Thoracic aorta (tissue), 2 donors: Measurements from ENCODE around the gene P4HB. TPM values are rescaled to one million over a fixed set of nuclear protein-coding genes. Genes with fewer than 3 reads are reported as not detected.

Experiments used
- ATAC-seq: fragments of 150-250 bp; one replicate; pipeline ENCODE4 v1.8.0; 2017; ENCODE audit warnings: low read depth; ENCODE audit not compliant: insufficient number of reproducible peaks, low FRiP score
- DNase-seq: peaks from one replicate; pipeline ENCODE4 v3.0.0-alpha.2; 2020; ENCODE audit warnings: low spot score
- H3K27ac ChIP-seq, 2 donors: fragments of 200-600 bp; sonication (generic); 1 replicate in 1 of 2; 2 replicates in 1 of 2; pipeline ENCODE4 v1.5.1; 2016; ENCODE audit warnings: mild to moderate bottlenecking in 2 of 2, moderate library complexity in 2 of 2
- H3K27me3 ChIP-seq: fragments of 200-600 bp; sonication (generic); replicated peaks from 2 replicates; pipeline ENCODE4 v1.6.0; 2016; ENCODE audit warnings: mild to moderate bottlenecking; ENCODE audit not compliant: insufficient read depth
- H3K36me3 ChIP-seq: fragments of 200-600 bp; sonication (generic); one replicate; pipeline ENCODE4 v1.5.1; 2016
- H3K4me1 ChIP-seq, 2 donors: fragments of 200-600 bp; sonication (generic); 1 replicate in 1 of 2; 2 replicates in 1 of 2; pipeline versions ENCODE4 v1.5.1 to v1.6.0; 2016; ENCODE audit warnings: low read depth in 2 of 2, mild to moderate bottlenecking in 1 of 2; ENCODE audit not compliant: control insufficient read depth in 1 of 2
- H3K4me3 ChIP-seq: fragments of 200-600 bp; sonication (generic); 2 replicates; pipeline ENCODE4 v1.5.1; 2016; ENCODE audit warnings: mild to moderate bottlenecking
- H3K9me3 ChIP-seq: fragments of 200-600 bp; sonication (generic); 2 replicates; pipeline ENCODE4 v1.5.1; 2016
- CTCF ChIP-seq: fragments of 200-600 bp; sonication (generic); IDR thresholded peaks from one replicate; pipeline ENCODE4 v1.5.1; 2019; ENCODE audit warnings: antibody characterized with exemption
- total RNA-seq, 2 donors: library from RNA; depleted of rRNA; stranded (reverse); fragments of >200 nt; gene quantifications; one replicate each; pipeline versions ENCODE4 v1.1.0 to v1.2.3, GENCODE V29; 2016

Gene P4HB
- total RNA-seq, 2 donors from 2014 or later: 515 to 655 TPM

GRCh38 chr17:81802048-81802758 lies 58.1 kb downstream of the P4HB start:
- no peak overlapping the region for H3K27ac ChIP-seq
- TF ChIP-seq CTCF: no peak
- no peaks in the 10 kb centered on the region for H3K36me3 ChIP-seq
- no peaks in the 10 kb centered on the region for H3K9me3 ChIP-seq
- ATAC-seq (no peak), DNase-seq (no peak)
- peaks cover 0 to 18% of the 10 kb centered on the region in 2 donors for H3K4me1 ChIP-seq
- H3K4me3 ChIP-seq: no peak overlapping the region
- peaks cover 17% of the 10 kb centered on the region for H3K27me3 ChIP-seq

- Histone ChIP-seq H3K4me3 (no peak overlapping the region), H3K9me3 (no peaks in the 10 kb centered on the region), H3K27me3 (peaks cover 17% of the 10 kb centered on the region), H3K27ac (no peak overlapping the region), H3K4me1 (peaks cover 0 to 18% of the 10 kb centered on the region in 2 donors), H3K36me3 (no peaks in the 10 kb centered on the region)
- ATAC-seq: no peak
- DNase-seq: no peak
- no peak for TF ChIP-seq CTCF
Observed at GRCh38 chr17:81801327-81801726, 59.0 kb downstream of the P4HB start.

- ATAC-seq (no peak), DNase-seq (no peak)
- Histone ChIP-seq H3K4me3 (no peak overlapping the region), H3K9me3 (no peaks in the 10 kb centered on the region), H3K27ac (no peak overlapping the region), H3K27me3 (no peaks in the 10 kb centered on the region), H3K4me1 (no peaks in the 10 kb centered on the region), H3K36me3 (no peaks in the 10 kb centered on the region)
- TF ChIP-seq CTCF: no peak
Observed at GRCh38 chr17:81794509-81794908, 65.8 kb downstream of the P4HB start.

GRCh38 chr17:81794074-81794476 lies 66.3 kb downstream of the P4HB start:
- TF ChIP-seq CTCF: no peak
- ATAC-seq: no peak
- Histone ChIP-seq H3K27ac (no peak overlapping the region), H3K4me1 (no peaks in the 10 kb centered on the region), H3K9me3 (no peaks in the 10 kb centered on the region), H3K36me3 (no peaks in the 10 kb centered on the region), H3K27me3 (no peaks in the 10 kb centered on the region), H3K4me3 (no peak overlapping the region)
- DNase-seq: no peak

Other genes starting within 250 kb of the P4HB start
- gene NPLOC4, start 223.4 kb downstream of the P4HB start, total RNA-seq: 100 to 1,000 TPM in 1 of 2 donors, 10 to 100 TPM in 1; 77.3 to 105 TPM
- under 1 TPM in 1 of 2 donors, not detected in 1; 0.27 TPM for gene TSPAN10, start 223.3 kb downstream of the P4HB start, total RNA-seq
- not detected for gene PDE6G, start 204.0 kb downstream of the P4HB start, total RNA-seq
- gene OXLD1, start 193.9 kb downstream of the P4HB start, total RNA-seq: 10 to 100 TPM; 13.7 to 33.6 TPM
- 10 to 100 TPM in 1 of 2 donors, 1 to 10 TPM in 1; 7.3 to 10.8 TPM for gene CCDC137, start 193.8 kb downstream of the P4HB start, total RNA-seq
- 10 to 100 TPM; 34.4 to 40.7 TPM for gene ARL16, start 176.7 kb downstream of the P4HB start, total RNA-seq
- gene HGS, start 176.5 kb downstream of the P4HB start, total RNA-seq: 100 to 1,000 TPM in 1 of 2 donors, 10 to 100 TPM in 1; 93.8 to 108 TPM
- gene MRPL12, start 157.2 kb downstream of the P4HB start, total RNA-seq: 10 to 100 TPM; 19.8 to 33.4 TPM
- gene SLC25A10, start 148.3 kb downstream of the P4HB start, total RNA-seq: 1 to 10 TPM; 2.2 to 4.7 TPM
- gene GCGR, start 56.4 kb downstream of the P4HB start, total RNA-seq: not detected
- gene MCRIP1, start 27.2 kb downstream of the P4HB start, total RNA-seq: 100 to 1,000 TPM in 1 of 2 donors, 10 to 100 TPM in 1; 57.5 to 116 TPM
- not detected for gene PPP1R27, start 25.5 kb downstream of the P4HB start, total RNA-seq
- 100 to 1,000 TPM; 206 to 324 TPM for gene ARHGDIA, start 10.8 kb upstream of the P4HB start, total RNA-seq
- 10 to 100 TPM; 43.8 to 51.4 TPM for gene ALYREF, start 31.1 kb upstream of the P4HB start, total RNA-seq
- gene ANAPC11, start 31.2 kb upstream of the P4HB start, total RNA-seq: 100 to 1,000 TPM in 1 of 2 donors, 10 to 100 TPM in 1; 94.1 to 120 TPM
- 1 to 10 TPM in 1 of 2 donors, under 1 TPM in 1; 0.35 to 2.6 TPM for gene NPB, start 41.7 kb upstream of the P4HB start, total RNA-seq
- 10 to 100 TPM; 13.6 to 81.9 TPM for gene PCYT2, start 50.9 kb upstream of the P4HB start, total RNA-seq
- 10 to 100 TPM; 15.8 to 41.3 TPM for gene SIRT7, start 57.6 kb upstream of the P4HB start, total RNA-seq
- 10 to 100 TPM; 29.8 to 32.1 TPM for gene MAFG, start 67.2 kb upstream of the P4HB start, total RNA-seq
- gene PYCR1, start 76.8 kb upstream of the P4HB start, total RNA-seq: 10 to 100 TPM; 14.4 to 15.0 TPM
- gene MYADML2, start 86.7 kb upstream of the P4HB start, total RNA-seq: not detected
- gene NOTUM, start 100.7 kb upstream of the P4HB start, total RNA-seq: not detected
- gene ASPSCR1, start 117.1 kb upstream of the P4HB start, total RNA-seq: 10 to 100 TPM; 20.6 to 41.3 TPM
- gene CENPX, start 162.3 kb upstream of the P4HB start, total RNA-seq: 10 to 100 TPM; 31.4 to 40.4 TPM
- gene LRRC45, start 162.8 kb upstream of the P4HB start, total RNA-seq: 10 to 100 TPM in 1 of 2 donors, 1 to 10 TPM in 1; 6.1 to 14.2 TPM
- gene RAC3, start 171.1 kb upstream of the P4HB start, total RNA-seq: 1 to 10 TPM in 1 of 2 donors, not detected in 1; 1.8 TPM
- 10 to 100 TPM; 33.9 to 87.1 TPM for gene DCXR, start 177.2 kb upstream of the P4HB start, total RNA-seq
- gene RFNG, start 191.3 kb upstream of the P4HB start, total RNA-seq: 10 to 100 TPM; 39.9 to 45.3 TPM
- 10 to 100 TPM; 43.2 to 91.9 TPM for gene GPS1, start 191.4 kb upstream of the P4HB start, total RNA-seq
- gene DUS1L, start 205.3 kb upstream of the P4HB start, total RNA-seq: 10 to 100 TPM; 77.3 to 88.9 TPM
- gene FASN, start 237.7 kb upstream of the P4HB start, total RNA-seq: 10 to 100 TPM; 49.6 to 50.9 TPM